NCI-H146 treated with DMSO at 0.1 percent for 48 hours (cell line): ENCODE results near the gene CPAMD8.
"Not testable (repeated sequence)": the region's sequence is repeated elsewhere in the genome, so short reads cannot be mapped to it uniquely, and the experiment has no call there.

ENCODE experiments used
- DNase-seq: peaks from one replicate; lab custom pipeline; 2025; ENCODE audit not compliant: unreplicated experiment; lab: John Stamatoyannopoulos, UW

The CPAMD8 gene

DNA sequence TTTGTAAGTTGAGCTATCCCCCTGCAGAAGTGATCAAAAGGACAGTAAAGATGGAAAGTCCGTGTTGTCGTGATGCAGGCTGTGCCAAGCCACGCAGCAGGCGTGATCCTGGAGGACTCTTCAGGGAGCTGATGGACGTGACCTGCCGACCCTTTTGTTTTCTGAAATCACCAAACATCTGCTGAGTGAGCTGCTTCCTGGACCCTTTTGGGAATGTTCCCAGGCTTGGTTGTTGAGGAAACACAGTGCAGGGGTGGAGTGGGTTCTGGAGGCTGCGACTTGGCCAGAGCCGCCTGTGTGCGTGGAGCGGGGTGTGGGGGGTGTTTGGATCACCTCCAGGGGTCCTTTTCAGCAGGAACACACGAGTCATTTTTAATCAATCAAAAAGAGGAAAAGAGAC, 15.4 kb upstream of the CPAMD8 start:
- DNase-seq = no peak

DNA sequence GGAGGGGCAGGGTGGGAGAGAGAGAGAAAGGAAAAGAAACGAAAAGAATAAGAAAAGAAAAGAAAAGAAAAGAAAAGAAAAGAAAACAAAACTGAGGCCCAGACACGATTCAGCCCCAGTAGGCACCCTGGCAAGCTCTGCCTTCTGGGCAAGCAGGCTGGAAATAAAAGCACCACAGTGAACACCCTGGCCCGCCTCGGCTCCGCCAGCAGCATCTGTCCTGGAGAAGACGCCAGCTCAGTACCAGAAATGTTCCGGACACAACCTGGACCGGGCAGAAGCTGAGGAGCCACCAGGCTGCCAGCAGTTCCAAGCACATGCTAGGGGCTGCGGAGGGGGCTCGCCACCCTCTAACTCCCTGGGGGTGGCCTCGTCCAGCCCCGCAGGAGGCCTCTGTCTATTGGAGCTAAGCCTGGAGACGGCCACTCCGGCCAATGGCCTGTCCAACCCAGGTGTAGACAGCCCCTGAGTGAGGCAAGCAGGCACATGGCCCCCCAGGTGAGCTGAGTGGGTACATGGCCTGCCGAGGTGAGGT, 11.4 kb upstream of the CPAMD8 start:
- DNase-seq = no peak

DNA sequence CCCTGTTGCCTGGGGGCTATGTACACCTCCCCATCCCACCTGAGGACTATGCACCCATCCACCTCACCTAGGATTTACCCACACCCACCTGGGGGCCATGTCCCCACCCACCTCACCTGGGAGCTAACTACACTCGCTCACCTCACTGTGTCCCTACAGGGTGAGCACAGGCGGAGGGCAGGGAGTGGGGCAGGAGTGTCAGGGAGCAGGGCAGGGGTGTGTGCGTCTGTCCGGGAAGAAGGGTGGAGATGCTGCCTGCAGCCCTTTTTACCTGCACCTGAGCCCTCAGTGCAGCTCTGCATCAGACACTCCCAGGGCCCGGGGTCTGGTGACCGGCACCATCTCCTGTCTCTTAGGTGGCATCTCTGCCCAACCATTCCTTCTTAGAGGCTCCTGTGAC, 10.6 kb upstream of the CPAMD8 start:
- no peak for DNase-seq

DNA sequence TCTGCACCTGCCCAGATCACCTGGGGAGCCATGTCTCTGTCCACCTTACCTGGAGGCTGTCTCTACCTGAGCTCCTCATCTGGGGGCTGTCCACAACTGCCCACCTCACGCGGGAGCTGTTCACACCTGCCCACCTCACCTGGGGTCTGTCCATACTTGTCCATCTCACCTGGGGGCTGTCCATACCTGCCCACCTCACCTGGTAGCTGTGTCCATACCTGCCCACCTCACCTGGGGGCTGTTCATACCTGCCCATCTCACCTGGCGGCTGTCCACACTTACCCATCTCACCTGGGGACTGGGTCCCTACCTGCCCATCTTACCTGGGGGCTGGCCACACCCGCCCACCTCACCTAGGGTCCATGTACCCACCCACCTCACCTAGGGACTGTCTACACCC, 10.0 kb upstream of the CPAMD8 start:
- DNase-seq = no peak

DNA sequence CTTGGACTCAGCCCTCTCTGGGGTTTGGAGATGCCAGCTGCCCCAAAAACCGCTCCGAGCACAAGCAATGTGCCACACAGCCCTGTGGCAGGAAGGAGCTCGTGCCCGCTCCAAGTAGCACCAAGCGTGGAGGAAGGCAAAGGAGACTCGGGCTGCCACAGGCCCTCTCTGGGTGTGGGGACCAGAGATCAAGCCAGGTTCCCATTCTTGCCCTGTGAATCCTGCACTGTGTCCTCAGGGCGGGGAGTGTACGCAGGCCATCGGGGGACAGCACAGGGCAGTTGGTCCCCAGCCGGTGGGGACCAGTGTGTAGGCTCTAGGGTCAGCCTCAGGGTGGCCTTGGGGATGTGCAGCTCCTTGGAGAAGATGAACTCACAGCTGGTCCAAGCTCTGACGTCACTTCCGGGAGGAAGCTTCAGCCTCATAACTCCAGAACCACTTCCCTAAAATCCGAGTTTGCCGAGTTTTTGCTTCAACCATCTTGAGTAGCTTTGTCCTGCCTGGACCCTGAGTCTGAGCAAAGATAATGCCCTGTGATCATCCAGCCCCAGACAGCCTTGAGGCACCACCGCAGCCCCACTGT, 9.3 kb upstream of the CPAMD8 start:
- no peak for DNase-seq

DNA sequence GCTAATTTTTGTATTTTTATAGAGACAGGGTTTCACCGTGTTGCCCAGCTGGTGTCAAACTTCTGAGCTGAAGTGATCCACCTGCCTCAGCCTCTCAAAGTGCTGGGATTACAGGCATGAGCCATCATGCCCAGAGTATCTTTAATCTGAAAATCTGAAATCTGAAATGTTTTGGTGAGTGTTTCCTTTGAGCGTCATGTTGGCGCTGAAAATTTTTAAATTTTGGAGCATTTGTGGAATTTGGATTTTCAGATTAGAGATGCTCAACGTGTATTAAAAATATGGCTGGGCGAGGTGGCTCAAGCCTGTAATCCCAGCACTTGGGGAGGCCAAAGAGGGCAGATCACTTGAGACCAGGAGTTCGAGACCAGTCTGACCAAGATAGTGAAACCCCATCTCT, 5.1 kb upstream of the CPAMD8 start:
- no peak for DNase-seq

DNA sequence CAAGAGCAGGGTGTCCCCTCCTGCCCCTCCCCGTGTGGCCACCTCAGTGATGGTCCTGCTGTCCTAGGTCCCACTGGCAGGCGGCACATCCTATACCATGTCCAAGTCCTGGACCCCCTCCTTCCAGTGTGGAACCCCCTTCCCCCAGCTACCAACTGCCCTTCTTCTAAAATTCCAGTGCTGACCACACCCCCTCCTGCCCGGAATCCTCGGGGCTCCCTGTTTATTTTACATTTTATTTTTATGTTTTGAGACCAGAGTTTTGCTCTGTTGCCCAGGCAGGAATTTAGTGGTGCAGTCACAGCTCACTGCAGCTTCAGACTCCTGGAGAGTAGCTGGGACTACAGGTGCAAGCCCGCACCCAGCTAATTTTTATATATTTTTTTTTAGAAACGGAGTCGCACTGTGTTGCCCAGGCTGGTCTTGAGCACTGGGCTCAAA, 945 bp upstream of the CPAMD8 start:
- no peak for DNase-seq

DNA sequence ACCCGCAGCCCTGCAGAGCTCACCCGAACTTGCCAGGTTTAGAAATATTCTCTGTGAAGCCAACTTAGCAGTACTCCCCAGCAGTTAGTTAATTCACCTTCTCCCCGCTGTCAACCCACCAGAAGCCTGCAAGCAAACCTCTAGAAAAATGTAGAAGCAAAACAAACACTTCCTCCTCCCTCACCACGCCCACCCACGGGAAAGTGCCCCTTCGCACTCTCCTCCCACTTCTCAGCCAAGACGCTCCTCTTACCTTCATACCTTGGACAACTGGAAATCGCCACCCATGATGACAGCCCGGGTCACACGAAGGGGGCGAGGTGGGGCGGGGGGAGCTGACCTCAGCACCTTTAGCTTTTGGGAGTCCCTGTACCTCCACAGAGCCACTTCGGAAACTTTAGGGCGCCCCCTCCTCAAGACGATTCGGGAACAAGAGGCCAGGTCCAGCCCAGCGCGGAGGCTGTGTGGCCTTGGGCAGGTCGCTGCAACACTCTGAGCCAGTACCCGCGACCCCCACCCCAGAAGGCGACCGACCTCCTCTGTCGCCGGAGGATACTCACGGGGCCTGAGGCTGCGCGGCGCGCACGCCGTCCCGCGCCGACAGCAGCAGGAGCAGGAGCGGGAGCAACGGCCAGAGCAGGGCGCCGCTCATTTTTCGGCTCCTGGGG, 485 bp downstream of the CPAMD8 start:
- DNase-seq = no peak

DNA sequence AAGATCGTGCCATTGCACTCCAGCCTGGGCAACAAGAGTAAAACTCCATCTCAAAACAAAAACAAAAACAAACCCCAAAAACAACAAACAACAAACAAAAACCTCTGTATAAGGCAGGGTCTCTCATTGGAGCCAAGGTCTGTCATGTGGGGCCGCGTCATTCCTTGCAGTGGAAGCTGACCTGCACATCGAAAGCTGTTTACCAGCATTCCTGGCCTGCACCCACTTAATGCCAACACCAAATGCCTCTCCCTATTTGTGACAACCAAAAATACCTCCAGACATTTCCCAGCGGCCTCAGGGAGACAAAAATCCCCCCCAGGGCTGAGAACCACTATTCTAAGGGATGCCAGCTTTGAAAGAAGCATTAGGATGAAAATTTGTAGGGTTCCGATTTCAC, 1.2 kb downstream of the CPAMD8 start:
- no peak for DNase-seq

DNA sequence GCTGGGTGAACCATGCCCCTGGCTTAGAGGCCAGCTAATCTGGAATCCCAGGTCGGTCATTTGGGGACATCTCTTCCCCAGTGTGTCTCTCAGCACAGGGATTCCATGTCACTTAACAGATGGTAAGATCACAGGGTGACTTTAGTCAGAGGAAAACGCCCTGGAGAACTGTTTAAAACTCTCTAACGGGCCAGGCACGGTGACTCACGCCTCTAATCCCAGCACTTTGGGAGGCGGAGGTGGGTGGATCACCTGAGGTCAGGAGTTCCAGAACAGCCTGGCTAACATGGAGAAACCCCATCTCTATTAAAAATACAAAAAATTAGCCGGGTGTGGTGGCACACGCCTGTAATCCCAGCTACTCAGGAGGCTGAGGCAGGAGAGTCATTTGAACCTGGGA, 1.7 kb downstream of the CPAMD8 start:
- DNase-seq = not testable (repeated sequence)

DNA sequence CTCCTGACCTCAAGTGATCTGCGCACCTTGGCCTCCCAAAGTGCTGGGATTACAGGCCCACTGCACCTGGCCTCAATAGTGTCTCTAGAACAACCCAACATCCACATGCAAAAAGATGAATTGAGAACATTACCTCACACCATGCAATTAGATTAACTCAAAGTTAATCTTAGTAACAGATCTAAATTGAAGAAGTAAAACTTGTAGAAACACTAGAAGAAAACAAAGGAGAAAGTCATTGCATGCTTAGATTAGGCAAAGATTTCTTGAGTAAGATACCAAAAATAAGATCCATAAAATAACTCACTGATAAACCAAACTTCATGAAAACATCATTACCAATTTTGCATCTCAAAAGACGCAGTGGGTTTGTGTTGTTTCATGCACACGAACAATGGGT, 2.8 kb downstream of the CPAMD8 start:
- DNase-seq = no peak

DNA sequence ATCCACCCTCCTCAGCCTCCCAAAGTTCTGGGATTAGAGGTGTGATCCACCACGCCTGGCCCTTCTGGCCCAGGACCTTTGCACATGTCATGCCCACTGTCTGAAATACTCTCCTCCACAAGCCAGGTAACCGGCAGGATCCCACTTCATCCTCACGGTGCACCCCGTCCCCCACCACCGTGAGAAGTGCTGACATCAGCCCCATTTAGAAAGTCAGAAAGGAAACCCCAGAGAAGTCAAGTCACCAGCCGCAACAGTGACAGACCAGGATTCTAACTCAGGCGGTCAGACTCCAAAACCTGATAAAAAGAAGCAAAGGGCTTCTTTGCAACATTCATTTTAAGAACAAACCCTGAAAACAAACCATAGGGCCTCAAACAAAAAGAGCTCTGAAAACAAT, 3.9 kb downstream of the CPAMD8 start:
- DNase-seq = no peak

DNA sequence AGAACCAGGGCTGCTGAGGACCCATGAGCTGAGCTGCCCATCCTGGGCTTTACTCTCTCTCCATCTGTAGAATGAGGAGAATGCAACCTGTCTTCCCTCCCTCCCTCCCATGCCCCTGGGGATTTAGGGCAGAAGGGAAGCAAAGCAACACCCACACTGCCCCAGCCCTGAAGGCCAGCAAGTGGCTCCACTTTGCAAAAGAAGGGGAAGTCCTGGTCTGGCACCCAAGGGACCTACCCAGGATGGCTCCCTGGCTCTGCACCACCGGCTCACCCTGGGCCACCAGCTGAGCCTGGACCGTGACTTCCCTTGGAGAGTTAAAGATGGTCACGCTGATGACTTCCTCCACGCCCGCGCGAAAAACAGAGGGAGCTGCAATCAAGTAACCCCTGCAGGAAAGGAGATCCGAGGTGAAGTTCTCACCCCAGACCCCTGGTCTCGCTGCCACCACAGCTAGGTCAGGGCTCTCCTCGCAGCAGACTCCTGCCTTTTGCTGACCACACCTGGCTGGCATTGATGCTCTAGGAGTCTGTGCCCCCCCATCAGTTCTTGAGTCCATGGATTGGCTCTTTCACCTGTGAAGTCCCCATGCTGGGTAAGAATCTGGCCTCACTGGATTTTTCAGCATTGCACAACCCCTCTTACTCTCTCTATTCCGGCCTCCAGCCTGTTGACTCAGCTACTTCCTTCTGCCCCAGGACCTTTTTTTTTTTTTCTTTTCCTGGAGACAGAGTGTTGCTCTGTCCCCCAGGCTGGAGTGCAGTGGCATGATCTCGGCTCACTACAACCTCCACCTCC, 4.6 kb downstream of the CPAMD8 start:
- DNase-seq = no peak

DNA sequence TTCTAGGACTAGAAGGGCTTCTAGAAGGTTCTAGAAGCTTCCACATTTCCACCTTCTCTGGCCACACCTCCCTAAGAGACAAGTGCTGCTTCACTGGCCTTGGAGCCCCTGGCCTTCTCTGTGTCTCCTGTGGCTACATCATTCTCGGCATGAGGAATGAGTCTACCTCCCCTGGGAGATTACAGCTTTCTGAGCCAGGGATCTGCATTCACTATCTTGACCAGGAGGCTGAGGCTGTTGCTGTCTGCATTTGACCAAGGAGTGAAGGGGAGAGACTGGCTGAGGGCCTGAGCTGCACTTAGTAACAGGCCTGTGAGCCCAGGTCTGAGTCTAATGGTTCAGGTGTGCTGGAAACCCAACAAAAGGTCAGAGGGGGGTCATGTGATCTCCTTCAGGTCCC, 5.3 kb downstream of the CPAMD8 start:
- no peak for DNase-seq

DNA sequence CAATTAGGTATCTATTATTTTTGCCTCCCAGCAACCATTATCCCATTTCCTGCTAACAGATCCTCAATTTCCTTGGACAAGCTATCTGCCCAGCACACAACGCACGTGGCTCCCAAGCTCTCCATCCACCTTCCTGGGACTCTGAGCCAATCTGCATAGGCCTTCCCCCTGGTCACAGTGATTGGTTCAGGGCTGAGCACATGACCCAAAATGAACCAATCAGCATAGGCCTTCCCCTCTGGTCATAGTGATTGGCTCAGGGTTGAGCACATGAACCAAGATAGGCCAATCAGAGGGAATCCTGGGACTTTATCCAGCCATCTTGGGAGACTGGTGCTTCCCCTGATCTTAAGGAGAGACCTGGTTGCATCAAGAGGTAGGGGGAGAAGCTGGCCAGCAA, 5.8 kb downstream of the CPAMD8 start:
- DNase-seq = no peak

DNA sequence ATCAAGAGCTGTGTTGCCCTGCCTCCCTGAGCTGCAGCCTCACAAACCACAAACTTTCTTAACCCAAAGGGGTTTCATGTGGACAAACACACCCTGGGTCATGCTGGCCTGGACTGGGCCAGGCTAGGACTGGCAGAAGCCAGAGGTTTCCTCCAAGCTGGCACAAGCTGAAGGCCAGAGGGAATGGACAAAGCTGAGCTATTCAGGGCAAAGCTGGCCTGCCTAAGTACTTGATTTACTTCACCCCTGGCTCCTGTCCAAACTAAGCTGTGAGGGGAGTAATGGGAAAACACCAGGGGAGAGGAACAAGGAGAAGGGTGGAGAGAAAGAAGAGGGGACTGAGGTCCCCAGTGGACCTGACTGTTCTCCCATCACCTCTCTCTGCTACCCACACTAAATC, 6.2 kb downstream of the CPAMD8 start:
- DNase-seq = no peak

DNA sequence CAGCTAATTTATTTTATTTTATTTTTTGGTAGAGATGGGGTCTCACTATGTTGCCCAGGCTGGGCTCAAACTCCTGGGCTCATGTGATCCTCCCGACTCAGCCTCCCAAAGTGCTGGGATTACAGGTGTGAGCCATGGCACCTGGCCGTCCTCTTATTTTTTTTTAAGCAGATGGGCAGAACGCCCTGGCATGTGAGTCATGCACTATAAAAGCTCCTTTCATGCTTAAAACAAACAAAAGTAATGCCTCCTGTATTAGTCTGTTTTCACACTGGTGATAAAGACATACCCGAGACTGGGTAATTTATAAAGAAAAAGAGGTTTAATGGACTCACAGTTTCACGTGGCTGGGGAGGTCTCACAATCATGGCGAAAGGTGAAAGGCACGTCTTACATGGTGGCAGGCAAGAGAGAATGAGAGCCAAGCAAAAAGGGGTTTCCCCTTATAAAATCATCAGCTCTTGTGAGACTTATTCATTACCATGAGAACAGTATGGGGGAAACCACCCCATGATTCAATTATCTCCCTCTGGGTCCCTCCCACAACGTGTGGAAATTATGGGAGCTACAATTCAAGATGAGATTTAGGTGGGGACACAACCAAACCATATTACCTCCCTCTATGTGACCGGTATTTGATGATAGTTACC, 12.3 kb downstream of the CPAMD8 start:
- DNase-seq = not testable (repeated sequence)

DNA sequence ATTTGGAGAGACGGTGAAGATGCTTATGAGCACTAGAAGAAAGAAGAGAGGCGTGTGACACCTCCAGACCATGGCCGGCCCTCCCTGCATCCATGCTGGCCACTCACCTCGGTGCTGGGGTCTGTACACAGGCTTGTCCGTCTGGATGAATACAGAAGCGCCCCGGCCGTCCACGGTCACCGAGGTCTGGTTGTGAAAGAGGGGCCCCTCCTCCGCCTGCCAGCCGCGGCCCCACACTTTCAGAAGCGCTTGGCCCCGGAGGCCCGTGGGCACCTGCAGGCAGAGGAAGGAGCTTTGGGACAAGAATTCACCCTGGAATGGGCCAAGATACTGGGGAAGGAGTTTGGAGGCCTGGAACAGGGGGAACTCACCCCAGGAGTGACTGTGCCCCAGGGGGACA, 15.1 kb downstream of the CPAMD8 start:
- no peak for DNase-seq

DNA sequence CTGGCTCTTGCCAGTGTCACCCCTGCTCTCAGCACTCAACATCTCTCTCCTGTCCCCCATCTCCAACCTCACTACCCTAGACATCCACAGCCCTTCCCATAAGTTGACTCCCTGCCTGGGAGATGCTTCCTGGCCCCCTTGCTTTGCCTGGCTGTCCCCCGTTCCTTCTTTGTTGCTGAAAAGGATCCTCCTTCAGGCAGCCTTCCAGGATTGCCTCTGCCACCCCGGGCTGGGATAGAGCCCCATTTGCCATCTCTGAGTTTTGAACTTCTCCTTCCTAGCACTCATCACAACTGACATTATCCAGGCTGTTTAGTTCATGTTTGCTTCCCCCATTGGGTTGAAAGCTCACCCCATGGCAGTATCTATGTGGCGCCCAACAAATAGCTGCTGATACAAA, 20.0 kb downstream of the CPAMD8 start:
- no peak for DNase-seq

DNA sequence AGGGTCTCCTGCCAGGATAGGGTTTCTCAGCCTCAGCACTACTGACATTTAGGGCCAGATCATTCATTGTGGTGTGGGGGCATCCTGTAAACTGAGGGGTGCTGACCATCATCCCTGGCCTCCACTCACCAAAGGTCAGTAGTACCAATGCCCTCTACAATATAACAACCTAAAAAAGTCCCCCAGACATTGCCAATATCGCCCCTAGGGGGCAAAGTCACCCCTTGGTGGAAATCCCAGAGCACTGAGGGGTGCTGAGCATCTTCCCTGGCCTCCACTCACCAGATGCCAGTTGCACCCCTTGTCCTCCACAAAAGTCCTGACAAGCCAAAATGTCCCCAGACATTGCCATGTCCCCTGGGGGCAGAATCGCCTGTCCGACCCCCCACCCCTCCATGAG, 21.6 kb downstream of the CPAMD8 start:
- DNase-seq = no peak

DNA sequence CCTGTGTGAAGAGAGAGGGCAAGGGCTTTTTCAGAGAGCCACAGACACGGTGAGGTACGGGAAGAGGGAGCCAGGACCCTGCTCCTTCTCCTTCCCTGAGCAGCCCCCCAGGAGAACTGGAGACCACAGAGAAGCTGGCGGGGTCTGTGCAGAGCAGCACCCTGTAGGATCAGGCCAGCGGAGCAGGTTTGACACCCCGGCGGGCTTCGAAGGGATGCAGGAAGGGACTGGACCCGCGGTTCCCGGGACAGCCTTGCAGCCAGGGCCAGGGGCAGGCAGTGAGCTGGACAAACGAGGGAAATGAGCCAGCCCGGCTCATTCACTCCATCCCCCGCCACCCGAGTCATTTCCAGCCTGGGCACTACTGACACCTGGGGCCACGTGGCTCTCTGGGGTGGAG, 22.2 kb downstream of the CPAMD8 start:
- no peak for DNase-seq

DNA sequence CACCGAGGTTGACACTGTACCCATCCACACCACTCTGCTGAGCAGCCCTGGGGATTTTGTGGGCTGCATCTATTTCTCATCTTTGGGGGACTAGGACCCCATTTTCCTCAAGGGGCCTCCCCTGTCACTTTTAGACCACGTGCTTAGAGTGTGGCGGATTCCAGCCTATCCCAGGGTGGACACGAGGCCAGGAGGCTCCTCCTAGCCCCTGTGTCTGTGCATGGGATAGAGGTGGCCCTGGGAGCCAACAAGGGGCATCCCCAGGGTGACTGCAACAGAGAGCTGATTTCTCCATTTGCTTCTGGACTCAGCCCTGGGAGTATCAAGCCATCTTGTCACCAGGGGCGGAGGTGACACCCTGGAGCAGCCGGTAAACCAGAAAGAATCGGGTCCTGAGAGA, 24.2 kb downstream of the CPAMD8 start:
- no peak for DNase-seq
